HepG2 (cell line): ENCODE measurements around the gene NELL1. TPM values are rescaled to one million over a fixed set of nuclear protein-coding genes. Genes with fewer than 3 reads are reported as not detected.

ENCODE experiments used
- ATAC-seq: fragments of 200-7000 bp; cut with Tn5 transposase; 3 replicates; pipeline ENCODE4 v1.9.1; 2020; ENCODE audit warnings: mild to moderate bottlenecking, moderate library complexity
- BruUV-seq: library from RNA; stranded (reverse); fragments of 400-500 nt; replicated peaks from 2 replicates; lab custom pipeline; 2021; lab: Mats Ljungman, UMichigan
- CTCF ChIA-PET: fragments of 300-600 bp; formaldehyde crosslinking; extraction: SDS; loops from one replicate; lab custom pipeline; 2021; ENCODE audit warnings: low total read pairs, inconsistent platforms, low intra/inter-chr PET ratio; lab: Yijun Ruan, JAX
- POLR2A ChIA-PET: fragments of 350-600 bp; sonication (Branson Sonifier 250); formaldehyde crosslinking; loops from one replicate; lab custom pipeline; 2020; ENCODE audit warnings: antibody characterized with exemption, inconsistent platforms; lab: Yijun Ruan, JAX
- DNase-seq: peaks from one replicate; pipeline ENCODE4 v3.0.0-alpha.2; 2015; ENCODE audit warnings: low spot score
- FAIRE-seq: peaks from 3 replicates; lab custom pipeline; 2011; peaks lifted over from hg19 to GRCh38; lab: Jason Lieb, UNC
- H2AFZ ChIP-seq: one replicate; pipeline ENCODE4 v1.6.1; 2011; ENCODE audit warnings: low read length, inconsistent platforms
- H3K27ac ChIP-seq: fragments of 300-600 bp; 3 replicates; pipeline ENCODE4 v1.8.0; 2011; ENCODE audit warnings: mixed run types, mild to moderate bottlenecking, mixed read lengths, low read length, inconsistent platforms; ENCODE audit not compliant: insufficient read depth; ENCODE audit errors: extremely low read length
- H3K27me3 ChIP-seq, 2 experiments: fragments of 200-600 bp in 1 of 2; 2 replicates in 1 of 2; 3 replicates in 1 of 2; pipeline versions ENCODE4 v1.6.0 to v1.8.0; 2011; ENCODE audit warnings: low read length in 2 of 2, mild to moderate bottlenecking in 2 of 2, moderate library complexity in 2 of 2, inconsistent platforms in 1 of 2; ENCODE audit not compliant: insufficient read depth in 2 of 2, control insufficient read depth in 1 of 2
- H3K36me3 ChIP-seq, 2 experiments: fragments of 200-600 bp in 1 of 2; replicated peaks in 1 of 2; 2 replicates in 1 of 2; 3 replicates in 1 of 2; pipeline versions ENCODE4 v1.5.1 to v1.8.0; 2011; ENCODE audit warnings: low read length in 2 of 2, inconsistent platforms in 1 of 2; ENCODE audit not compliant: insufficient read depth in 2 of 2, control insufficient read depth in 1 of 2
- H3K4me1 ChIP-seq: 2 replicates; pipeline ENCODE4 v1.5.1; 2012; ENCODE audit warnings: low read length, inconsistent platforms; ENCODE audit not compliant: insufficient read depth
- H3K4me2 ChIP-seq: 2 replicates; pipeline ENCODE4 v1.6.0; 2011; ENCODE audit warnings: low read depth, low read length, inconsistent platforms
- H3K4me3 ChIP-seq, 3 experiments: fragments of 200-600 bp in 1 of 3; sonication (generic), shearing (Covaris generic) in 1 of 3; replicated peaks in 1 of 3; 2 replicates each; pipeline ENCODE4 v1.5.1; 2011 to 2016; ENCODE audit warnings: low read length in 3 of 3, inconsistent platforms in 2 of 3, low read depth in 2 of 3, mild to moderate bottlenecking in 2 of 3, control low read depth in 1 of 3, mixed read lengths in 1 of 3; ENCODE audit not compliant: insufficient read depth in 1 of 3
- H3K79me2 ChIP-seq: one replicate; pipeline ENCODE4 v1.6.1; 2011; ENCODE audit warnings: low read length, inconsistent platforms; ENCODE audit not compliant: insufficient read depth
- H3K9ac ChIP-seq: 2 replicates; pipeline ENCODE4 v1.6.0; 2011; ENCODE audit warnings: mild to moderate bottlenecking, low read depth, low read length, inconsistent platforms; ENCODE audit not compliant: insufficient read depth
- H3K9me3 ChIP-seq: 2 replicates; pipeline ENCODE4 v1.5.1; 2012; ENCODE audit warnings: mild to moderate bottlenecking, low read length
- H4K20me1 ChIP-seq: 2 replicates; pipeline ENCODE4 v1.6.0; 2011; ENCODE audit warnings: inconsistent platforms, mild to moderate bottlenecking, low read length, moderate library complexity; ENCODE audit not compliant: insufficient read depth
- AKAP8 ChIP-seq: sonication (generic); formaldehyde crosslinking; IDR thresholded peaks from 2 replicates; pipeline ENCODE4 v1.5.1; 2020; ENCODE audit warnings: mild to moderate bottlenecking, missing genetic modification reagents
- GTF2F1 ChIP-seq: fragments of 150-350 bp; IDR thresholded peaks from 2 replicates; pipeline ENCODE4 v1.6.1; 2014; ENCODE audit warnings: low read length
- HOXA9 ChIP-seq: sonication (generic); formaldehyde crosslinking; IDR thresholded peaks from 2 replicates; pipeline ENCODE4 v1.8.1; 2022; ENCODE audit warnings: missing genetic modification reagents, mild to moderate bottlenecking, moderate library complexity, borderline replicate concordance
- NFE2 ChIP-seq: sonication (generic); formaldehyde crosslinking; IDR thresholded peaks from 2 replicates; pipeline ENCODE4 v1.4.0; 2020; ENCODE audit warnings: missing genetic modification reagents
- NR2F6 ChIP-seq, 2 experiments: IDR thresholded peaks; 2 replicates each; pipeline ENCODE4 v1.6.1; 2016; ENCODE audit warnings: antibody characterized with exemption in 1 of 2, mild to moderate bottlenecking in 1 of 2
- SKI ChIP-seq: fragments of 450-650 bp; IDR thresholded peaks from one replicate; pipeline ENCODE4 v1.6.1; 2018; ENCODE audit warnings: mild to moderate bottlenecking; ENCODE audit not compliant: partially characterized antibody
- SP5 ChIP-seq: IDR thresholded peaks from 2 replicates; pipeline ENCODE4 v1.6.1; 2016; ENCODE audit warnings: low read depth, borderline replicate concordance
- TEAD2 ChIP-seq: sonication (generic); formaldehyde crosslinking; IDR thresholded peaks from 2 replicates; pipeline ENCODE4 v1.9.0; 2021; ENCODE audit warnings: missing genetic modification reagents
- ZNF180 ChIP-seq: sonication (generic); formaldehyde crosslinking; IDR thresholded peaks from 2 replicates; pipeline ENCODE4 v1.4.0; 2020; ENCODE audit warnings: low read depth, missing genetic modification reagents, borderline replicate concordance
- ZNF343 ChIP-seq: sonication (generic); formaldehyde crosslinking; IDR thresholded peaks from 2 replicates; pipeline ENCODE4 v1.4.0; 2020; ENCODE audit warnings: mild to moderate bottlenecking, missing genetic modification reagents
- ZNF431 ChIP-seq: sonication (generic); formaldehyde crosslinking; IDR thresholded peaks from 2 replicates; pipeline ENCODE4 v1.9.0; 2022; ENCODE audit warnings: missing genetic modification reagents, low read depth, mild to moderate bottlenecking, borderline replicate concordance
- ZSCAN20 ChIP-seq: sonication (generic); formaldehyde crosslinking; IDR thresholded peaks from 2 replicates; pipeline ENCODE4 v1.4.0; 2020; ENCODE audit warnings: missing genetic modification reagents, mild to moderate bottlenecking, borderline replicate concordance
- WGBS: methylation state at CpG from one replicate; pipeline ENCODE4 v1.1.6; 2017; ENCODE audit warnings: low lambda C conversion rate; 5-methylcytosine and 5-hydroxymethylcytosine counted together
- in situ Hi-C: cut with HindIII; loops from 2 replicates; pipeline ENCODE4 v1.10.0; 2017; ENCODE audit warnings: low pct_unique_long_range_greater_than_20kb; ENCODE audit not compliant: extremely low pct_ligation_motif_present
- intact Hi-C: fragments of 100-400 bp; cut with micrococcal nuclease; formaldehyde crosslinking; loops from one replicate; pipeline ENCODE4 v1.10.0; 2022; ENCODE audit not compliant: unreplicated experiment
- polyA plus RNA-seq, 8 experiments: library from polyadenylated mRNA; depleted of rRNA in 3 of 8; stranded (reverse) in 7 of 8; unstranded in 1 of 8; fragments of >200 nt; fragmentation: Illumina TruSeq in 4 of 8; extraction: Trizol in 4 of 8; gene quantifications; 2 replicates each; pipeline versions ENCODE4 v1.2.1 to v1.2.3, GENCODE V29; 2011 to 2016; ENCODE audit warnings: low read depth in 4 of 8, missing spikeins in 1 of 8, mixed read lengths in 1 of 8; ENCODE audit not compliant: insufficient read depth in 1 of 8
- total RNA-seq, 5 experiments: library from RNA; depleted of rRNA; stranded (reverse); fragments of >200 nt; fragmentation: Illumina TruSeq; extraction: Trizol; gene quantifications; 2 replicates each; pipeline ENCODE4 v1.2.3, GENCODE V29; 2016; ENCODE audit warnings: low read depth in 1 of 5
- TF ChIP-seq, protein P1 (sequence below): sonication (generic); formaldehyde crosslinking; IDR thresholded peaks from 2 replicates; pipeline ENCODE4 v1.4.0; 2020; ENCODE audit warnings: mild to moderate bottlenecking, low read depth, missing genetic modification reagents
- TF ChIP-seq, protein P2 (sequence below): sonication (generic); formaldehyde crosslinking; IDR thresholded peaks from 2 replicates; pipeline ENCODE4 v1.8.1; 2023; ENCODE audit warnings: mild to moderate bottlenecking, missing genetic modification reagents, borderline replicate concordance

NELL1 gene
- total and polyA plus RNA-seq, 2 of the 13 experiments (the other 11 are each of a cell fraction or from before 2014, with no cell fraction given): not detected

DNA sequence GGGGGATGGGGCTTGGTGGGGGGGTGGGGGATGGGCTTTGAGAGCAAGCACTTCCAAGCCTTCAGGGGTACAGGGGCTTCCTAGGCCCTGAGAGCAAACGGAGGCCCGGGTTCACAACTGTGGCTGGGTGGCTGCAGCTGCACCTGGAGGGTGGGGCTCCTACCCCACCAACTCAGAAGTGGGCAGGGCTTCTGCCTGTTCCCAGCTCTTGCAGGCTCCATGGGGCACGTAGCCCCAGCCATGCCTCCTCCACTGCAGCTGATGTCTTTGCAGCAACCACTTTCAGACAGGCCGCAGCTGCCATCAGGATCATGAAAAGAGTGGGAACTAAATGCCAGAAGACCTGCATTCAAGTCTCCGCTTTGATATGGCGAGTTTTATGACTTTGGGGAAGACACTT is 464.3 kb downstream of the NELL1 start:
- no peak overlapping the region for H2AFZ ChIP-seq
- no peaks in the 10 kb centered on the region for H3K4me1 ChIP-seq
- no peak overlapping the region for H3K4me2 ChIP-seq
- H4K20me1 ChIP-seq: no peaks in the 10 kb centered on the region
- no peak overlapping the region for H3K9ac ChIP-seq
- H3K4me3 ChIP-seq: no peak overlapping the region
- BruUV-seq: no TSS peak
- 17% methylated on average over 4 of the region's 6 CpGs for WGBS
- intact Hi-C loops (no loop called here), in situ Hi-C loops (no loop called here)
- no peak overlapping the region for H3K27ac ChIP-seq
- no peaks in the 10 kb centered on the region for H3K79me2 ChIP-seq
- DNase-seq (no peak), ATAC-seq (no peak), FAIRE-seq (no peak)
- ChIA-PET POLR2A (no interaction called here), CTCF (no interaction called here)
- no peak for TF ChIP-seq ZNF180 (CRISPR knock-in tag)
- no peak for TF ChIP-seq SKI
- TF ChIP-seq HOXA9 (CRISPR knock-in tag): no peak
- no peak for TF ChIP-seq ZNF431 (CRISPR knock-in tag)
- TF ChIP-seq GTF2F1: no peak
- TF ChIP-seq, protein P1, sequence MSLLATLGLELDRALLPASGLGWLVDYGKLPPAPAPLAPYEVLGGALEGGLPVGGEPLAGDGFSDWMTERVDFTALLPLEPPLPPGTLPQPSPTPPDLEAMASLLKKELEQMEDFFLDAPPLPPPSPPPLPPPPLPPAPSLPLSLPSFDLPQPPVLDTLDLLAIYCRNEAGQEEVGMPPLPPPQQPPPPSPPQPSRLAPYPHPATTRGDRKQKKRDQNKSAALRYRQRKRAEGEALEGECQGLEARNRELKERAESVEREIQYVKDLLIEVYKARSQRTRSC (CRISPR knock-in tag): no peak
- TF ChIP-seq TEAD2 (CRISPR knock-in tag): no peak
- no peak for TF ChIP-seq NFE2
- no peak for TF ChIP-seq ZNF343 (CRISPR knock-in tag)
- TF ChIP-seq, protein P2, sequence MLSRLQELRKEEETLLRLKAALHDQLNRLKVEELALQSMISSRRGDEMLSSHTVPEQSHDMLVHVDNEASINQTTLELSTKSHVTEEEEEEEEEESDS (CRISPR knock-in tag): no peak
- TF ChIP-seq AKAP8 (CRISPR knock-in tag): no peak
- TF ChIP-seq NR2F6 (IDR thresholded peaks at IDR 0.05): no peak
- no peak for TF ChIP-seq NR2F6 (CRISPR knock-in tag; IDR thresholded peaks at IDR 0.05)
- no peak for TF ChIP-seq ZSCAN20
- no peak for TF ChIP-seq SP5 (CRISPR knock-in tag)
- no peaks in the 10 kb centered on the region for H3K36me3 ChIP-seq
- no peaks in the 10 kb centered on the region for H3K27me3 ChIP-seq
- no peaks in the 10 kb centered on the region for H3K9me3 ChIP-seq
